Uterus (tissue), 4 donors: Measurements from ENCODE around the gene LACTB. TPM values are rescaled to one million over a fixed set of nuclear protein-coding genes. Genes with fewer than 3 reads are reported as not detected.
A peak's percentile ranks its signal among the peaks of the same experiment; 100 is the strongest.

Source experiments
- DNase-seq, 2 donors: peaks; one replicate each; pipeline ENCODE4 v3.0.0-alpha.2; 2019 to 2020
- H3K27ac ChIP-seq, 2 donors: fragments of 200-600 bp; sonication (generic); 1 replicate in 1 of 2; 2 replicates in 1 of 2; pipeline ENCODE4 v1.5.1; 2016 to 2018
- H3K27me3 ChIP-seq, 2 donors: fragments of 200-600 bp; sonication (generic); one replicate each; pipeline ENCODE4 v1.5.1; 2018 to 2019; ENCODE audit warnings: control low read depth in 1 of 2
- H3K36me3 ChIP-seq, 2 donors: fragments of 200-600 bp; sonication (generic); one replicate each; pipeline ENCODE4 v1.5.1; 2019; ENCODE audit warnings: control low read depth in 1 of 2
- H3K4me1 ChIP-seq, 2 donors: fragments of 200-600 bp; sonication (generic); one replicate each; pipeline ENCODE4 v1.5.1; 2018 to 2019; ENCODE audit warnings: control low read depth in 1 of 2
- H3K4me3 ChIP-seq, 2 donors: fragments of 200-600 bp; sonication (generic); 1 replicate in 1 of 2; 2 replicates in 1 of 2; pipeline ENCODE4 v1.5.1; 2018 to 2019; ENCODE audit warnings: mild to moderate bottlenecking in 1 of 2
- H3K9me3 ChIP-seq, 2 donors: fragments of 200-600 bp; sonication (generic); one replicate each; pipeline ENCODE4 v1.5.1; 2019; ENCODE audit warnings: control low read depth in 1 of 2
- POLR2A ChIP-seq, 2 donors: fragments of 450-650 bp; IDR thresholded peaks; one replicate each; pipeline ENCODE4 v1.6.1; 2016; ENCODE audit warnings: antibody characterized with exemption in 2 of 2, mild to moderate bottlenecking in 1 of 2, moderate library complexity in 1 of 2
- intact Hi-C: fragments of 100-400 bp; cut with DNase I; formaldehyde crosslinking; loops from one replicate; pipeline ENCODE4 v1.15.1; 2023; ENCODE audit warnings: low total_unique reads
- total RNA-seq, 4 donors: library from RNA; depleted of rRNA in 3 of 4; stranded (reverse); fragments of >200 nt in 3 of 4; gene quantifications; one replicate each; pipeline versions ENCODE4 v1.1.0 to v1.2.4, GENCODE V29; 2014 to 2023
- TF ChIP-seq, protein P1 (sequence below), 4 experiments: fragments of 200-600 bp in 2 of 4; fragments of 450-650 bp in 2 of 4; sonication (generic) in 2 of 4; IDR thresholded peaks; one replicate each; pipeline ENCODE4 v1.5.1; 2016 to 2019; ENCODE audit warnings: antibody characterized with exemption in 4 of 4, mild to moderate bottlenecking in 2 of 4, moderate library complexity in 1 of 4
- donor health status: DM: yes; HTN: yes; CAD: no.

Gene LACTB
- total RNA-seq, 4 donors from 2014 or later = 7.9 to 13.6 (median 9.6) TPM

DNA sequence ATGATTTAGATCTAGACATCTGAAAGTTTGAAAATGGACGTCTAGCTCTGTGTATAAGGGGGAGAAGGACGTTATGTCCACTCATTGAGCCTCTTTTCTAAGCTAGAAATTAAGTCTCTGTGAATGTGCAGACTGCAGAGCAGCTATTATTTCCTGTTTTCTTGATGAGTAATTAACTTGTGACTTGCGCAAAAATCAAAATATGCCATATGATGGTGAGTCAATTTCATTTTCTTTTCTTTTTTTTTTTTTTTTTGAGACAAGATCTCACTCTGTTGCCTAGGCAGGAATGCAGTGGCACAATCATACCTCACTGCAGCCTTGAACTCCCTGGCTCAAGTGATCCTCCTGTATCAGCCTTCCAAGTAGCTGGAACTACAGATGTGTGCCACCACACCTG, 14.1 kb downstream of the LACTB start:
- TF ChIP-seq POLR2A (IDR thresholded peaks at IDR 0.05) = no peak
- TF ChIP-seq, protein P1, sequence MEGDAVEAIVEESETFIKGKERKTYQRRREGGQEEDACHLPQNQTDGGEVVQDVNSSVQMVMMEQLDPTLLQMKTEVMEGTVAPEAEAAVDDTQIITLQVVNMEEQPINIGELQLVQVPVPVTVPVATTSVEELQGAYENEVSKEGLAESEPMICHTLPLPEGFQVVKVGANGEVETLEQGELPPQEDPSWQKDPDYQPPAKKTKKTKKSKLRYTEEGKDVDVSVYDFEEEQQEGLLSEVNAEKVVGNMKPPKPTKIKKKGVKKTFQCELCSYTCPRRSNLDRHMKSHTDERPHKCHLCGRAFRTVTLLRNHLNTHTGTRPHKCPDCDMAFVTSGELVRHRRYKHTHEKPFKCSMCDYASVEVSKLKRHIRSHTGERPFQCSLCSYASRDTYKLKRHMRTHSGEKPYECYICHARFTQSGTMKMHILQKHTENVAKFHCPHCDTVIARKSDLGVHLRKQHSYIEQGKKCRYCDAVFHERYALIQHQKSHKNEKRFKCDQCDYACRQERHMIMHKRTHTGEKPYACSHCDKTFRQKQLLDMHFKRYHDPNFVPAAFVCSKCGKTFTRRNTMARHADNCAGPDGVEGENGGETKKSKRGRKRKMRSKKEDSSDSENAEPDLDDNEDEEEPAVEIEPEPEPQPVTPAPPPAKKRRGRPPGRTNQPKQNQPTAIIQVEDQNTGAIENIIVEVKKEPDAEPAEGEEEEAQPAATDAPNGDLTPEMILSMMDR (IDR thresholded peaks at IDR 0.05) = no peak
- no peaks in the 10 kb centered on the region for H3K9me3 ChIP-seq
- H3K27ac ChIP-seq = peak overlapping the region; percentile 1 to 33
- intact Hi-C loops = no loop called here
- no peaks in the 10 kb centered on the region for H3K36me3 ChIP-seq
- no peak for DNase-seq
- no peaks in the 10 kb centered on the region for H3K4me1 ChIP-seq
- H3K4me3 ChIP-seq = no peak overlapping the region
- H3K27me3 ChIP-seq = no peaks in the 10 kb centered on the region

DNA sequence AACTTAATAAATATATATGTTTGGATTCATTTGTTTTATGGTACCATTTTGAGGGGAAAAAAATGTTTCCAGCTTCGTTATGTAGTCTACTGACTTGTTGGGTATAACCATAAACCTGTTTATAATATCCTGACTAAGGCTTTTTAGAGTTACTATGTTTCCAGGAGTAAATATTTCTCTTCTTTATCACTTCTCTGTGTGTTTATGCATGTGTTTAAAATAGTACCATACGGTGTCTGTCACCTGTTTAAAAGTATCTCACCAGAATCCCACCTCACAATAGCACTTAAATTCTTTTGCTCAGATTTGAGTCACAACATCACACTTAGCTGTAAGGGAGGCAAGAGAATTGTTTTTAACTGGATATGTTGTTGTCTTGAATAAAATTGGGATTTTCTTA, 15.1 kb downstream of the LACTB start:
- TF ChIP-seq, protein P1 (IDR thresholded peaks at IDR 0.05) = no peak
- no peak for TF ChIP-seq POLR2A (IDR thresholded peaks at IDR 0.05)
- H3K4me3 ChIP-seq = no peak overlapping the region
- no peak for DNase-seq
- H3K27ac ChIP-seq = peak overlapping the region in 1 of 2 donors; percentile 33
- no peaks in the 10 kb centered on the region for H3K9me3 ChIP-seq
- H3K36me3 ChIP-seq = no peaks in the 10 kb centered on the region
- intact Hi-C loops = no loop called here
- H3K27me3 ChIP-seq = no peaks in the 10 kb centered on the region
- H3K4me1 ChIP-seq = no peaks in the 10 kb centered on the region

DNA sequence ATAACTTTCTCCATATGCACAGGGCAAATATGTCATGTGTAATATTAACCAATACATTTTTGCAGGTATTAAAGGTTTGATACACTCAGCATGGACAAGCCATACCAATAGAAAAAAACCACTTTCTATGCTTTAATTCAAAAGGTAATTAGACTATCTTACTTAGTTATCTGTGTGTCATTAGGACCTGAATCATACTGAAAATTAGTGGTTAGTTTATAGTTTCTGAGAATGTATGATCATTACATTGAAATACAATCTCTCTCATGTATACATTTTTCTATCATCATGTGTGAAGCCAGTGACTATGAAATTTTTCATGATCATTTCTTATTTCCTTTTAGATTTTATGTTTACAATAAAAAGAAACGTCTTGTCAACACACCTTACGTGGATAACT, 19.3 kb downstream of the LACTB start:
- Histone ChIP-seq H3K27me3 (no peaks in the 10 kb centered on the region), H3K4me1 (no peaks in the 10 kb centered on the region), H3K4me3 (no peak overlapping the region), H3K27ac (no peak overlapping the region), H3K9me3 (no peaks in the 10 kb centered on the region), H3K36me3 (no peaks in the 10 kb centered on the region)
- no peak for DNase-seq
- TF ChIP-seq POLR2A (IDR thresholded peaks at IDR 0.05) = no peak
- TF ChIP-seq, protein P1 (IDR thresholded peaks at IDR 0.05) = no peak
- intact Hi-C loops = no loop called here

DNA sequence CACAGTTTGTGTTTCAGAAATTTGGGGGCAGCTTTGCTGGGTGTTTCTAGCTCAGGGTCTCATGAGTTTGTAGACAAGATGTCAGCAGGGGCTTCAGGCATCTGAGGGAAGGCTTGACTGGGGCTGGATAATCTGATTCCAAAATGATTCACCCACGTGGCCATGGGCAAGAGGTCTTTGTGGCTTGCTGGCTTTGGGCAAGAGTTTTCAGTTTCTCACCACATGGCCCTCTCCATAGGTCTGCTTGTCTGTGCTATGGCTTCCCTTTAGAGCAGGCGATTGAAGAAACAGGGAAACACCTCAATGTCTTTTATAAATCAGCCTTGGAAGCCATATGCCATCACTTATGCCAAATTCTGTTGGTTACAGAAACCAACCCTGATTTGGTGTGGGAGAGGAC, 23.8 kb downstream of the LACTB start:
- H3K4me3 ChIP-seq = no peak overlapping the region
- intact Hi-C loops = no loop called here
- no peaks in the 10 kb centered on the region for H3K36me3 ChIP-seq
- H3K4me1 ChIP-seq = no peaks in the 10 kb centered on the region
- no peaks in the 10 kb centered on the region for H3K9me3 ChIP-seq
- H3K27ac ChIP-seq = no peak overlapping the region
- TF ChIP-seq, protein P1 (IDR thresholded peaks at IDR 0.05) = no peak
- TF ChIP-seq POLR2A (IDR thresholded peaks at IDR 0.05) = no peak
- H3K27me3 ChIP-seq = no peaks in the 10 kb centered on the region
- DNase-seq = no peak

DNA sequence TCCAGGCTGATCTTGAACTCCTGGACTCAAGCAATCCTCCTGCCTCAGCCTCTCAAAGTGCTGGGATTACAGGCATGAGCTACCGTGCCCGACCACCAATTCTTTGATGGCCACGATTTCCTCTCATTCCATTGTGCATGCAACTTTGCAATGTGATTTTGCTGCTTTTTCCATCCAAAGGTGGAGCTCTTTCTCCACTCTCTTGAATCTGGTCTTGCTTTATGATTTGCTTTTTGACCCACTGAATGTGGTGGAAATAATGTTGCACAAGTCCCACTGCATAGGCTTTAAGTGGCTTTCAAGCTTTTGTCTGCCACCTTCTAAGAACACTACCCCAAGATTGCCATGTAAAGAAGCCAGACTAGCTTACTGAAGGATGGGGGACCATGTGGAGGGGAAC, 25.0 kb downstream of the LACTB start:
- Histone ChIP-seq H3K36me3 (no peaks in the 10 kb centered on the region), H3K27ac (no peak overlapping the region), H3K4me1 (no peaks in the 10 kb centered on the region), H3K27me3 (no peaks in the 10 kb centered on the region), H3K4me3 (no peak overlapping the region), H3K9me3 (no peaks in the 10 kb centered on the region)
- DNase-seq = no peak
- intact Hi-C loops = no loop called here
- TF ChIP-seq, protein P1 (IDR thresholded peaks at IDR 0.05) = no peak
- TF ChIP-seq POLR2A (IDR thresholded peaks at IDR 0.05) = no peak
